GM18498 (cell line): ENCODE results near the gene CCDC88C.

Experiments
- ATAC-seq: cut with Tn5 transposase; IDR thresholded peaks from one replicate; pipeline ENCODE4 v1.9.1; 2021; ENCODE audit warnings: mild to moderate bottlenecking, moderate library complexity; ENCODE audit not compliant: unreplicated experiment

Gene CCDC88C

DNA sequence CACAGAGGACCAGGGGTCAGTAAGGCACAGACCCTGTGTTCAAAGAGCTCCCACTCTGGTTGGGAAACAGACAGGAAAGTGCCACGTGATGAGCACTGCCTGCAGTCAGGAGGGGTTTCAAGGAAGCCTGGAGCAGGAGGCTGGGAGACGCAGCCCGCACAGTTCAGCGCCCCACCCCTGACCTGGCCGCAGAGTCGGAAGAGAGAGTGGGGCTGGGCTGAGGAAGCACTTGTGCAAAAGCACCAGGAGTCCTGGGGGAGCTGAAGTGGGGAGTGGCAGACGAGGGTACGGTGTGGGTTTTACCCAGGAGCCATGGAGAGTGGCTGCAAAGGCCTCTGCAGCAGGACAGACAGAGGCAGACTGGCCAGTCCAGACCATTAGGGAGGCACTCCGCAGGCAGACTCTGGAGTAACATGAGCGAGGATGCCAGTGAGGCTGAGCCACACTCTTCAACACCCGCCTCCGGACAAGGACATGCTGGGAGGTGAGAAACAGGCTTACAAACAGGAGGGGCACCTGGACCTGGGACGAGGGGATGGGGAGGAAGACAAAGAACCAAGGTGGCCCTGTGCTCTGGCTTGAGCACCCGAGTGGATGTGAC, 87.4 kb downstream of the CCDC88C start:
- no peak for ATAC-seq

GRCh38 chr14:91329486-91330014, 88.1 kb downstream of the CCDC88C start:
- no peak for ATAC-seq

DNA sequence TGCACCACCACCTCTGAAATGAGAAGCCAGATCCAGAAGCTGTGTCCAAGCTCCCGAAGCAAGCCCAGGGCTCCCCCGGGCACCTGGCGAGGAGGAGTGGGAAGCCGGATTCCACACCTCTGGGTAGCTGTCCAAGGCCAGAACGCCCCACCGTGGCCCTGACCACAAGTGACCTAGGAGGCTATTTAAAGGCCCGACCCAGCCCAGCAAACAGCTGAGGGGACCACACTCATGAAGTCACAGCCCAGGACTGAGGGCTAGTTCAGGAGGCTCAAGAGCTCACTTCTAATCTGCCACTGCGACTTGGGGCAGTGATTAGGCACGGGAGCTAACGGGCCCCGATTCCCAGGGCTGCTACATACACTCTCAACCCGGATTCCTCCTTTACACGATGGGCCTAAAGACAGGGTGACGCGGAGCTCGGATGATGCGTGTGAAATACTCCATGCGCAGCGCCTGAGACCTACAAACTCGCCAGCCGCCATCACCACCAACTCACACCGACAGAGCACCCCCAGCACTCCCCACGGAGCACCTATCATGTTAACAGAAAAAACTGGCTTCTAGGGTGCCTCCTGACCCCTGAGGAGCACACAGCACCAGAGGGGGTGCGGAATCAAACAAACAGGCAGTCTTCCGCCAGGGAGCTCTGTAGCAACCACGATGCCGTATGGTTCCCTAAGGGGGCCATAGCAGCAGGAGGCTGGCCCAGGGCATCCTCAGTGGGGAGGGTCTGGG, 89.1 kb downstream of the CCDC88C start:
- ATAC-seq, result no peak

- ATAC-seq, result no peak
Measured at GRCh38 chr14:91327661-91328312, 89.8 kb downstream of the CCDC88C start.

GRCh38 chr14:91327250-91327595, 90.4 kb downstream of the CCDC88C start:
- no peak for ATAC-seq

DNA sequence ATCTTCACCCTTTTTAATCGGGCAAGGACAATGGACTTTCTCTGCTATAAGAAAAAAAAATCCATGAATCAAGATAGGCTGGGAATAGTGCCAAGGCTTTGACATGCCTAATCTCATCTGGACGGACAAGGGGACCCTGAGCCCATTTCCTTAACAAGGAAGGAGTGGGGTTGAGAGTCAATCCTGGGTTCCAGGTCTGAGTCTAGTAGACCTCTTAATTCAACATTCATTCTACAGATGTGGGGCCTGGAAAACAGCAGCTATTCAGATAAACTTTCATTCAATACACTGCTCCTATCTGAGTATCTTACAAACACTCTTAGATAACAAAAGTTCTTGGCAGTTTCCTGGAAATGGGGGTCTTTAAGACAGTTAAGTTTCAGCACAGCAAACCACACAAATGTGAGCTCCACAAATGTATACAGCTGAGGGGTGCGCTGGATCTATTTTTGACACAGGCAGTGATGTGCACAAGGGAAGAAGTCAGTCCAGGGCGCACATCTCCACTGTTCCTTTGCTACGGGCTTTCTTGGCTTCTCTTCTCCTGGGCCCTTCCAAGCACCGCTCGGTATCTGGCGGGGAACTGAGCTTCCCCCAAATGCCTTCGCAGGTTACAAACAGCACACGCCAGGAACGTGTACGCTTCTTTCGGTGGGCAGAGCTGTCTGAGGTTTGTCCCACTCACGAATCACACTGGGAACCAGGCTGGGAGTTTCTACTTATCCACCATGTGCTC, 90.9 kb downstream of the CCDC88C start:
- ATAC-seq, result no peak

DNA sequence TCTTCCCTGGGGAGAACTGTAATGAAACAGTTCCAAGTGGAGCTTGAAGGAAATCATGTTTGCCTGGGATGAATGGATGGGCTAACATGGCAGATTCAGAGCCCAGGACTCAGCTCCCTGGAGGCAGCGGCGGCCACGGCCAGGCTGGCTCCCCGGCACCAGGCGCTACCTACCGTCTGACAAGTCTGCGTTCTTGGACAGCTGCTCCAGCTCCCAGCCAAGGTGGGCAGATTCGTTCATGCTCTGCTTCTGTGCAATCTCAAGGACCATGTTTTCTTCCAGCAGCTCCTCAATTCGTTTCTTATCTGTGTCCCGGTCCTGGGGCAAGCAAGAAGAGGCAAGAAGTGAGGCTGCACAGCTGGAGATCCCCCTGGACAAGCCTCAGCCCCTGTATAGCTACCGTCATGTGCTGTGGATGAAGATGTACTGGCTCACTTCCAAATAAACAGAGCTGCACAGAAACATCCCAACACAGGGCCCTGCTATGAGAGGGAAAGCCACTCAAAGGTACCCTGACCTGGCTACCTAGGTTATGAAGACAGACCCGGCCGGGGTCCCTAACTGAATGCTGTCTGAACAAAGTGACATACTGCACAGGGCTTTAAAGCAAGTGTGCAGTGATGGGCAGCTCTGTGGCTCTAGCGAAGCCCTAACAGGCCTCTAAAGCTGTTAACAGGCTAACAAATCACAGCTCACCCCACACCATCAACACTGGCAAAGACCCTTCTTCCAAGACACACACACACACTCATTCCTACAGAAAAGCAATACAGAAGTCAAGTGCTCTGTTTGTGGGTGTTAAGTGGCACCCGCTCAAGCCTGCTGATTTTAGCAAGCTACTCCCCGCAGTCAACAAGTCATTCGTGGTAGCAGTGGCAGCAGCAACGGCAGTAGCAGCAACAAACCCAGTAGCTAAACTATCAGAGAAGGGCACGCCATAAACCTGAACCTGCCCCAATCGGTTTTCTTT, 92.7 kb downstream of the CCDC88C start:
- ATAC-seq, result no peak

- ATAC-seq, result peak; percentile 73
Measured at GRCh38 chr14:91323671-91324605, 93.7 kb downstream of the CCDC88C start.

GRCh38 chr14:91323031-91323430, 94.6 kb downstream of the CCDC88C start:
- no peak for ATAC-seq

DNA sequence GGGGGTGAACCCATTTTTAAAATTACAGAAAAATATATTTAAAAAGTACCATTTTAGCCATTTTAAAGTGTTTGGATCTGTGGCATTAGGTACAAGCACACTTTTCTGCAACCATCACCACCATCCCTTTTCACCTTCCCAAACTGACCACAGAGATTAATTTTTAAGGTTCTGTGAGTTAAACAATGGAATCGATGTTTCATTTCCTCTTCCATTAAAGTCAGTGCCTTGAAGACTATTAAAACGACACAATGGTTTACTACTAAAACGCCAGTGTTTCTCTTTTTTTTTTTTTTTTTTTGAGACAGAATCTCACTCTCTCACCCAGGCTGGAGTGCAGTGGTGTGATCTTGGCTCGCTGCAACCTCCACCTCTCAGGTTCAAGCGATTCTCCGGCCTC, 95.0 kb downstream of the CCDC88C start:
- ATAC-seq, result no peak

- no peak for ATAC-seq
Measured at GRCh38 chr14:91321131-91321530, 96.5 kb downstream of the CCDC88C start.

DNA sequence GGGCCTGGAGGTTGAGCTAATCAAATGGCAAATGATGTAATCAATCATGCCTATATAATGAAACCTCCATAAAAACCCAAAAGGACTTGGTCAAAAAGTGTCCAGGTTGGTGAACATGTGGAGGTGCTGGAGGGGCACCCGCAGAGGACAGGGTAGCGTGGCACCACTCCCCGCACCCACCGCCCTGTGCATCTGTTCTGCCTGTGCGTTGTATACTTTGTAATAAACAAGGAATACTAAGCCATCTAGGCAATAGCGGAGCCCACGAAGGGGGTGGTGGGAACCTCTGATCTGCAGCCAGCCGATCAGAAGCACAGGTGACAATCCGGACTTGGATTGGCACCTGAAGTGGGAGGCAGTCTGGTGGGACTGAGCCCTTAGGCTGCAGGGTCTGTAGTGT, 97.4 kb downstream of the CCDC88C start:
- no peak for ATAC-seq

- ATAC-seq, result no peak
Measured at GRCh38 chr14:91318911-91319310, 98.7 kb downstream of the CCDC88C start.

DNA sequence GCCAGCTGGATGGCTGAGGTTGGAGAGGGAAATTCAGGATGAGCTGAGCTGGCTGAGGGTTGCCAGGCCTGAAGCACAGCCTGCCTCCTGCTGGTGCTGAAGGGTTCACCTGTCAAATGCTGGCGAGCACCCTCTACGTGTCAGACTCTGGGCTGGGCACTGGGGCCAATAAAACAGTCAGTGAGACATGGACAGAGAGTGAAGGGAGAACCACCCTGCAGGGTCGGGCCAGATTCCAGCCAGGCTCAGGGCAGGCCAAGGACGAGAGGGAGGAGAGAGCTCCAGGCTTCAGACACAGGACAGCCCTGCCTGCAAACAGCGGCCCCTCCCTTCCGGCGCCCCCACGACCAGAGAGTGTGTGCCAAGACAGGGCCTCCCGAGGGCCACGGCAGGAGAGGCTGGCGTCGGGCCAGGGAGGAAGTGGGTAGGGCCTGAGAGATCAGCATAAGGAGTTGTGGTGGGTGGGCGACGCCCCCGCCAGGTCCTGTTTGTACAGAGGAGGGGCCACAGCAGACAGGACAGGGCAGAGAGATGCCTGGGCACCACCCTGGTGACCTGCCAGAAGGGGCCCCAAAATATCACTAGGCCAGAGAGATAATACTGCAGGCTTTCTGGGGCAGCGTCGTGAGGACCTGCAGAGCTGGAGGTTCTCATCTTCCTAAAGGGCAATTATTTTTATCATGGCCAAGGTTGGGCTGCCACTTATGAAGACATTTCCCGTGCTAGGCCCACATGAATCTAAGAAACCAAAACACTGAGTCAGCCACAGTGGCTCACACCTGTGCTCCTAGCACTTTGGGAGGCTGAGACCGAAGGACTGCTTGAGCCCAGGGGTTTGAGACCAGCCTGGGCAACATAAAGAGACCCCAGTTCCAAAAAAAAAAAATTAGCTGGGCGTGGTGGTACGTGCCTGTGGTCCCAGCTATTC, 100.0 kb downstream of the CCDC88C start:
- peak; percentile 33 for ATAC-seq

GRCh38 chr14:91316761-91317160, 100.9 kb downstream of the CCDC88C start:
- no peak for ATAC-seq

DNA sequence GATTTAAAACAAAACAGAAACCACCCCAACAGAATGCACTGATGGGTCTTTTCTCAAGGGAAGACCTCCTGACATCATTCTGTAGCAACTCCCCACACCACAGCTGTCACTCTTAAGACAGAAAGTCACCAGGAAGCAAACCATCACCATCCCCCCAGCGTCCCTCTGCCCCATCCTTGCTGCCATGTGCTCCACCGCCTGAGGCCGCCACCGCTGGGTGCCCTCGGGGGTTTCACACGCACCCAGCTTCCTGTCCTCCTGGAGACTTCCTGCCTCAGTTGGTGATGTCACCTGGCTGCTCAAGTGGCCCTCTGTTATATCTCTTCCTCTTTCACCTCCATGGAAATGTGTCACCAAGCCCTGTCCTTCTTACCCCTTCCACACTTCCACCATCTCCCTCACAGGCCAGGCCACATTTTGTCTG, 101.8 kb downstream of the CCDC88C start:
- ATAC-seq, result peak; percentile 82

GRCh38 chr14:91313852-91314251, 103.8 kb downstream of the CCDC88C start:
- ATAC-seq, result no peak
